HepG2 (cell line): Measurements from ENCODE around the gene SLC45A3. TPM values are rescaled to one million over a fixed set of nuclear protein-coding genes. Genes with fewer than 3 reads are reported as not detected.

ENCODE experiments used
- DNMT3B ChIP-seq: conservative IDR thresholded peaks from 2 replicates; pipeline ENCODE4 v1.6.1; 2016; ENCODE audit warnings: missing biosample characterization, control low read depth
- FOXA1 ChIP-seq, 2 experiments: fragments of 450-650 bp in 1 of 2; sonication (generic) in 1 of 2; formaldehyde crosslinking in 1 of 2; IDR thresholded peaks; 2 replicates each; pipeline versions ENCODE4 v1.4.0 to v1.6.1; 2016 to 2020; ENCODE audit warnings: missing genetic modification reagents in 1 of 2
- GATAD2A ChIP-seq: IDR thresholded peaks from 2 replicates; pipeline ENCODE4 v1.6.1; 2016
- KLF16 ChIP-seq, 2 experiments: sonication (generic) in 1 of 2; formaldehyde crosslinking in 1 of 2; IDR thresholded peaks; 2 replicates each; pipeline versions ENCODE4 v1.6.1 to v1.8.0; 2016 to 2023; ENCODE audit warnings: missing genetic modification reagents in 2 of 2, missing compliant biosample characterization in 1 of 2
- NCOA2 ChIP-seq: sonication (generic); formaldehyde crosslinking; IDR thresholded peaks from 2 replicates; pipeline ENCODE4 v1.8.0; 2022; ENCODE audit warnings: inconsistent platforms
- PCBP2 ChIP-seq: fragments of 200-400 bp; formaldehyde crosslinking; optimal IDR thresholded peaks from 2 replicates; pipeline ENCODE3; 2018; ENCODE audit warnings: low read length, low read depth; ENCODE audit not compliant: poor library complexity, severe bottlenecking
- RFXAP ChIP-seq: sonication (generic); formaldehyde crosslinking; IDR thresholded peaks from 2 replicates; pipeline ENCODE4 v1.4.0; 2020; ENCODE audit warnings: missing genetic modification reagents, borderline replicate concordance
- SAP130 ChIP-seq: IDR thresholded peaks from 2 replicates; pipeline ENCODE4 v1.6.1; 2016; ENCODE audit warnings: low read depth
- SRF ChIP-seq: IDR thresholded peaks from 2 replicates; pipeline ENCODE4 v1.6.1; 2011; ENCODE audit warnings: mild to moderate bottlenecking, low read depth, low read length, moderate library complexity
- TP53 ChIP-seq: sonication (generic); formaldehyde crosslinking; conservative IDR thresholded peaks from 2 replicates; pipeline ENCODE4 v1.4.0; 2020; ENCODE audit warnings: missing genetic modification reagents
- ZNF10 ChIP-seq: sonication (generic); formaldehyde crosslinking; IDR thresholded peaks from 2 replicates; pipeline ENCODE4 v1.4.0; 2020; ENCODE audit warnings: mild to moderate bottlenecking, low read depth, missing genetic modification reagents, borderline replicate concordance
- polyA plus RNA-seq, 8 experiments: library from polyadenylated mRNA; depleted of rRNA in 3 of 8; stranded (reverse) in 7 of 8; unstranded in 1 of 8; fragments of >200 nt; fragmentation: Illumina TruSeq in 4 of 8; extraction: Trizol in 4 of 8; gene quantifications; 2 replicates each; pipeline versions ENCODE4 v1.2.1 to v1.2.3, GENCODE V29; 2011 to 2016; ENCODE audit warnings: low read depth in 4 of 8, missing spikeins in 1 of 8, mixed read lengths in 1 of 8; ENCODE audit not compliant: insufficient read depth in 1 of 8
- total RNA-seq, 5 experiments: library from RNA; depleted of rRNA; stranded (reverse); fragments of >200 nt; fragmentation: Illumina TruSeq; extraction: Trizol; gene quantifications; 2 replicates each; pipeline ENCODE4 v1.2.3, GENCODE V29; 2016; ENCODE audit warnings: low read depth in 1 of 5
- TF ChIP-seq, protein P1 (sequence below), 2 experiments: IDR thresholded peaks; 2 replicates each; pipeline ENCODE4 v1.6.1; 2011 to 2012; ENCODE audit warnings: low read length in 2 of 2, borderline replicate concordance in 1 of 2, low read depth in 1 of 2, mild to moderate bottlenecking in 1 of 2, moderate library complexity in 1 of 2
- TF ChIP-seq, protein P2 (sequence below): sonication (generic); formaldehyde crosslinking; IDR thresholded peaks from 2 replicates; pipeline ENCODE4 v1.5.0; 2020; ENCODE audit warnings: mild to moderate bottlenecking, missing genetic modification reagents
- TF ChIP-seq, protein P3 (sequence below): sonication (generic); formaldehyde crosslinking; IDR thresholded peaks from 2 replicates; pipeline ENCODE4 v1.5.0; 2020; ENCODE audit warnings: mild to moderate bottlenecking, missing genetic modification reagents
- TF ChIP-seq, protein P4 (sequence below): sonication (generic); formaldehyde crosslinking; IDR thresholded peaks from 2 replicates; pipeline ENCODE4 v1.5.1; 2020; ENCODE audit warnings: mild to moderate bottlenecking, missing genetic modification reagents

SLC45A3 gene
- total and polyA plus RNA-seq, 2 of the 13 experiments (the other 11 are each of a cell fraction or from before 2014, with no cell fraction given), result 3.4 to 4.1 TPM

DNA sequence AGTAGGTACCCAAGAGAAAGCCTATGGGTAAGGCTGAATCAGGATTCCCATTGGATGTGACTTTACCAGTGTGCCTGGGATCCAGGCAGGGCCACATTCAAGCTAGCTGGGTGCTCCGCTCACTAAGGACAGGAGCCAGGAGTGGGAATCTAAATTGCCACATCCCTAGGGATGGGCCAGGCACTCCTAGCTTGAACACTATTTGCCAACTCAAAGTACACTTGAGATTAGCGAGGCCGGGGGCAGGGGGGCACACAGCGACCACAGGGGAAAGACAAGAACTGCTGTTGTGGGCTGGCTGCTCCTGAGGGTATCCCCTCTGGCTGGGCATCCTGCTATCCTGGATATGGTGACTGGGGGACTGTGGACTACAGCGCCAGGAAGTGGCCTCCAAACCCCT, 4.3 kb downstream of the SLC45A3 start (continued):
- TF ChIP-seq, protein P1, sequence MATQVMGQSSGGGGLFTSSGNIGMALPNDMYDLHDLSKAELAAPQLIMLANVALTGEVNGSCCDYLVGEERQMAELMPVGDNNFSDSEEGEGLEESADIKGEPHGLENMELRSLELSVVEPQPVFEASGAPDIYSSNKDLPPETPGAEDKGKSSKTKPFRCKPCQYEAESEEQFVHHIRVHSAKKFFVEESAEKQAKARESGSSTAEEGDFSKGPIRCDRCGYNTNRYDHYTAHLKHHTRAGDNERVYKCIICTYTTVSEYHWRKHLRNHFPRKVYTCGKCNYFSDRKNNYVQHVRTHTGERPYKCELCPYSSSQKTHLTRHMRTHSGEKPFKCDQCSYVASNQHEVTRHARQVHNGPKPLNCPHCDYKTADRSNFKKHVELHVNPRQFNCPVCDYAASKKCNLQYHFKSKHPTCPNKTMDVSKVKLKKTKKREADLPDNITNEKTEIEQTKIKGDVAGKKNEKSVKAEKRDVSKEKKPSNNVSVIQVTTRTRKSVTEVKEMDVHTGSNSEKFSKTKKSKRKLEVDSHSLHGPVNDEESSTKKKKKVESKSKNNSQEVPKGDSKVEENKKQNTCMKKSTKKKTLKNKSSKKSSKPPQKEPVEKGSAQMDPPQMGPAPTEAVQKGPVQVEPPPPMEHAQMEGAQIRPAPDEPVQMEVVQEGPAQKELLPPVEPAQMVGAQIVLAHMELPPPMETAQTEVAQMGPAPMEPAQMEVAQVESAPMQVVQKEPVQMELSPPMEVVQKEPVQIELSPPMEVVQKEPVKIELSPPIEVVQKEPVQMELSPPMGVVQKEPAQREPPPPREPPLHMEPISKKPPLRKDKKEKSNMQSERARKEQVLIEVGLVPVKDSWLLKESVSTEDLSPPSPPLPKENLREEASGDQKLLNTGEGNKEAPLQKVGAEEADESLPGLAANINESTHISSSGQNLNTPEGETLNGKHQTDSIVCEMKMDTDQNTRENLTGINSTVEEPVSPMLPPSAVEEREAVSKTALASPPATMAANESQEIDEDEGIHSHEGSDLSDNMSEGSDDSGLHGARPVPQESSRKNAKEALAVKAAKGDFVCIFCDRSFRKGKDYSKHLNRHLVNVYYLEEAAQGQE (IDR thresholded peaks at IDR 0.05; ENCODE audit: borderline replicate concordance in 1 of 2, low read depth in 1 of 2, low read length in 2 of 2), result peak in 1 of 2 experiments; percentile 60; a peak in 1 of 4 replicates
- TF ChIP-seq PCBP2 (no peak), SAP130 (peak; percentile 24; the same call in 1 of the 2 replicates), ZNF10 (no peak), GATAD2A (CRISPR knock-in tag) (peak; percentile 92), DNMT3B (CRISPR knock-in tag) (no peak), RFXAP (CRISPR knock-in tag) (0 out of 2 replicates have a peak, but pooled peaks have one; percentile 68), SRF (no peak), KLF16 (CRISPR knock-in tag; IDR thresholded peaks at IDR 0.05) (no peak), TP53 (CRISPR knock-in tag) (no peak), NCOA2 (CRISPR knock-in tag) (peak; percentile 65; the same call in 1 of the 2 replicates), FOXA1 (IDR thresholded peaks at IDR 0.05) (no peak), FOXA1 (CRISPR knock-in tag; IDR thresholded peaks at IDR 0.05) (peak; percentile 52; the same call in 1 of the 2 replicates)
- TF ChIP-seq, protein P2, sequence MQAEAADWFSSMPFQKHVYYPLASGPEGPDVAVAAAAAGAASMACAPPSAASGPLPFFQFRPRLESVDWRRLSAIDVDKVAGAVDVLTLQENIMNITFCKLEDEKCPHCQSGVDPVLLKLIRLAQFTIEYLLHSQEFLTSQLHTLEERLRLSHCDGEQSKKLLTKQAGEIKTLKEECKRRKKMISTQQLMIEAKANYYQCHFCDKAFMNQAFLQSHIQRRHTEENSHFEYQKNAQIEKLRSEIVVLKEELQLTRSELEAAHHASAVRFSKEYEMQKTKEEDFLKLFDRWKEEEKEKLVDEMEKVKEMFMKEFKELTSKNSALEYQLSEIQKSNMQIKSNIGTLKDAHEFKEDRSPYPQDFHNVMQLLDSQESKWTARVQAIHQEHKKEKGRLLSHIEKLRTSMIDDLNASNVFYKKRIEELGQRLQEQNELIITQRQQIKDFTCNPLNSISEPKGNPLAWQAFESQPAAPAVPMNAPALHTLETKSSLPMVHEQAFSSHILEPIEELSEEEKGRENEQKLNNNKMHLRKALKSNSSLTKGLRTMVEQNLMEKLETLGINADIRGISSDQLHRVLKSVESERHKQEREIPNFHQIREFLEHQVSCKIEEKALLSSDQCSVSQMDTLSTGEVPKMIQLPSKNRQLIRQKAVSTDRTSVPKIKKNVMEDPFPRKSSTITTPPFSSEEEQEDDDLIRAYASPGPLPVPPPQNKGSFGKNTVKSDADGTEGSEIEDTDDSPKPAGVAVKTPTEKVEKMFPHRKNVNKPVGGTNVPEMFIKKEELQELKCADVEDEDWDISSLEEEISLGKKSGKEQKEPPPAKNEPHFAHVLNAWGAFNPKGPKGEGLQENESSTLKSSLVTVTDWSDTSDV (CRISPR knock-in tag), result no peak
- TF ChIP-seq, protein P3, sequence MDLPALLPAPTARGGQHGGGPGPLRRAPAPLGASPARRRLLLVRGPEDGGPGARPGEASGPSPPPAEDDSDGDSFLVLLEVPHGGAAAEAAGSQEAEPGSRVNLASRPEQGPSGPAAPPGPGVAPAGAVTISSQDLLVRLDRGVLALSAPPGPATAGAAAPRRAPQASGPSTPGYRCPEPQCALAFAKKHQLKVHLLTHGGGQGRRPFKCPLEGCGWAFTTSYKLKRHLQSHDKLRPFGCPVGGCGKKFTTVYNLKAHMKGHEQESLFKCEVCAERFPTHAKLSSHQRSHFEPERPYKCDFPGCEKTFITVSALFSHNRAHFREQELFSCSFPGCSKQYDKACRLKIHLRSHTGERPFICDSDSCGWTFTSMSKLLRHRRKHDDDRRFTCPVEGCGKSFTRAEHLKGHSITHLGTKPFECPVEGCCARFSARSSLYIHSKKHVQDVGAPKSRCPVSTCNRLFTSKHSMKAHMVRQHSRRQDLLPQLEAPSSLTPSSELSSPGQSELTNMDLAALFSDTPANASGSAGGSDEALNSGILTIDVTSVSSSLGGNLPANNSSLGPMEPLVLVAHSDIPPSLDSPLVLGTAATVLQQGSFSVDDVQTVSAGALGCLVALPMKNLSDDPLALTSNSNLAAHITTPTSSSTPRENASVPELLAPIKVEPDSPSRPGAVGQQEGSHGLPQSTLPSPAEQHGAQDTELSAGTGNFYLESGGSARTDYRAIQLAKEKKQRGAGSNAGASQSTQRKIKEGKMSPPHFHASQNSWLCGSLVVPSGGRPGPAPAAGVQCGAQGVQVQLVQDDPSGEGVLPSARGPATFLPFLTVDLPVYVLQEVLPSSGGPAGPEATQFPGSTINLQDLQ (CRISPR knock-in tag), result no peak
- TF ChIP-seq, protein P4, sequence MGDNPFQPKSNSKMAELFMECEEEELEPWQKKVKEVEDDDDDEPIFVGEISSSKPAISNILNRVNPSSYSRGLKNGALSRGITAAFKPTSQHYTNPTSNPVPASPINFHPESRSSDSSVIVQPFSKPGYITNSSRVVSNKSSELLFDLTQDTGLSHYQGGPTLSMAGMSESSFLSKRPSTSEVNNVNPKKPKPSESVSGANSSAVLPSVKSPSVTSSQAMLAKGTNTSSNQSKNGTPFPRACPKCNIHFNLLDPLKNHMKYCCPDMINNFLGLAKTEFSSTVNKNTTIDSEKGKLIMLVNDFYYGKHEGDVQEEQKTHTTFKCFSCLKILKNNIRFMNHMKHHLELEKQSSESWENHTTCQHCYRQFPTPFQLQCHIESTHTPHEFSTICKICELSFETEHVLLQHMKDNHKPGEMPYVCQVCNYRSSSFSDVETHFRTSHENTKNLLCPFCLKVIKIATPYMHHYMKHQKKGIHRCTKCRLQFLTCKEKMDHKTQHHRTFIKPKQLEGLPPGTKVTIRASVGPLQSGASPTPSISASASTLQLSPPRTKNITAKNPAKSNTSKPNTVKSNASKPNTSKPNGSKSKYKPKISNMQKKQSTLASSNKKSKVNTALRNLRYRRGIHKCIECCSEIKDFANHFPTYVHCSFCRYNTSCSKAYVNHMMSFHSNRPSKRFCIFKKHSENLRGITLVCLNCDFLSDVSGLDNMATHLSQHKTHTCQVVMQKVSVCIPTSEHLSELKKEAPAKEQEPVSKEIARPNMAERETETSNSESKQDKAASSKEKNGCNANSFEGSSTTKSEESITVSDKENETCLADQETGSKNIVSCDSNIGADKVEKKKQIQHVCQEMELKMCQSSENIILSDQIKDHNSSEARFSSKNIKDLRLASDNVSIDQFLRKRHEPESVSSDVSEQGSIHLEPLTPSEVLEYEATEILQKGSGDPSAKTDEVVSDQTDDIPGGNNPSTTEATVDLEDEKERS (CRISPR knock-in tag), result no peak
